ENCODE results near the gene NLK. TPM values are rescaled to one million over a fixed set of nuclear protein-coding genes. Genes with fewer than 3 reads are reported as not detected.
A peak's percentile ranks its signal among the peaks of the same experiment; 100 is the strongest.

NLK gene
- total RNA-seq, 2 experiments from 2014 or later: 18.1 to 27.8 TPM

GRCh38 chr17:28041068-28041843 lies 1.2 kb upstream of the NLK start:
- no TSS peak for BruUV-seq (replicated peaks)
- Histone ChIP-seq H3K4me1 (ENCODE audit: insufficient read depth, low read length, poor library complexity, severe bottlenecking) (peaks cover 48% of the 10 kb centered on the region), H3K4me3 (ENCODE audit: low read depth, low read length, poor library complexity, severe bottlenecking) (peak overlapping the region; percentile 87), H3K27ac (ENCODE audit: low read depth, low read length, poor library complexity, severe bottlenecking) (peak overlapping the region; percentile 65), H3K9me2 (ENCODE audit: insufficient read depth, low read length) (no peaks in the 10 kb centered on the region), H4K20me1 (ENCODE audit: insufficient read depth, low read length) (no peaks in the 10 kb centered on the region), H3K9me3 (ENCODE audit: low read length) (no peaks in the 10 kb centered on the region), H2AFZ (ENCODE audit: low read length) (peak overlapping the region; percentile 99), H3K79me2 (ENCODE audit: insufficient read depth, low read depth, low read length) (peaks cover 41% of the 10 kb centered on the region), H3K36me3 (ENCODE audit: insufficient read depth, low read length) (peaks cover 12% of the 10 kb centered on the region; the same call in 1 of the 2 replicates), H3K4me2 (ENCODE audit: low read length) (peak overlapping the region; percentile 72)
- DNase-seq (ENCODE audit: low spot score): peak; percentile 99
- ChIA-PET CTCF (ENCODE audit: unreplicated experiment) (interaction anchor here (0.6 to 0.7 kb wide), 2 partner anchors 12 to 460 kb away, joined by 3 read pairs; no protein-coding TSS in a partner anchor), POLR2A (interaction anchor here (0.7 to 3.3 kb wide), 7 partner anchors 10 to 780 kb away, joined by 3 to 13 read pairs (median 4); no protein-coding TSS in a partner anchor)
- TF ChIP-seq EZH2phosphoT487 (IDR thresholded peaks at IDR 0.05; ENCODE audit: borderline replicate concordance, low read depth, low read length) (no peak), CTCF (conservative IDR thresholded peaks at IDR 0.05; ENCODE audit: low read length) (no peak)
- intact Hi-C loops (cut with micrococcal nuclease; ENCODE audit: unreplicated experiment): loop anchor here (10.0 kb wide), 1 partner anchor 214 kb away; no protein-coding TSS in a partner anchor

- intact Hi-C loops (cut with micrococcal nuclease; ENCODE audit: unreplicated experiment): loop anchor here (10.0 kb wide), 1 partner anchor 213 kb away; no protein-coding TSS in a partner anchor
- H3K9me3 ChIP-seq (ENCODE audit: low read length): no peaks in the 10 kb centered on the region
- TF ChIP-seq CTCF (conservative IDR thresholded peaks at IDR 0.05; ENCODE audit: low read length) (no peak), EZH2phosphoT487 (IDR thresholded peaks at IDR 0.05; ENCODE audit: borderline replicate concordance, low read depth, low read length) (no peak)
- H2AFZ ChIP-seq (ENCODE audit: low read length): 0 out of 2 replicates have a peak overlapping the region, but pooled peaks have one; percentile 30
- H3K4me1 ChIP-seq (ENCODE audit: insufficient read depth, low read length, poor library complexity, severe bottlenecking): peaks cover 56% of the 10 kb centered on the region
- no peak for DNase-seq (ENCODE audit: low spot score)
- peaks cover 12% of the 10 kb centered on the region; the same call in 1 of the 2 replicates for H3K36me3 ChIP-seq (ENCODE audit: insufficient read depth, low read length)
- no peaks in the 10 kb centered on the region for H3K9me2 ChIP-seq (ENCODE audit: insufficient read depth, low read length)
- CTCF ChIA-PET (ENCODE audit: unreplicated experiment): interaction anchor here (0.7 kb wide), 1 partner anchor 12 kb away, joined by 3 read pairs; no protein-coding TSS in a partner anchor
- H3K4me2 ChIP-seq (ENCODE audit: low read length): peak overlapping the region; percentile 72
- no TSS peak for BruUV-seq (replicated peaks)
- no peaks in the 10 kb centered on the region for H4K20me1 ChIP-seq (ENCODE audit: insufficient read depth, low read length)
- H3K27ac ChIP-seq (ENCODE audit: low read depth, low read length, poor library complexity, severe bottlenecking): peak overlapping the region; percentile 47
- peak overlapping the region; percentile 87 for H3K4me3 ChIP-seq (ENCODE audit: low read depth, low read length, poor library complexity, severe bottlenecking)
- H3K79me2 ChIP-seq (ENCODE audit: insufficient read depth, low read depth, low read length): peaks cover 49% of the 10 kb centered on the region
- POLR2A ChIA-PET: interaction anchor here (0.6 to 3.3 kb wide), 6 partner anchors 11 to 479 kb away, joined by 3 to 13 read pairs (median 4); no protein-coding TSS in a partner anchor
Observed at GRCh38 chr17:28041844-28042656, 427 bp upstream of the NLK start.

Measured in OCI-LY7 (cell line).